Neural cell (in vitro differentiated cells): ENCODE results near the gene SLC16A9. TPM values are rescaled to one million over a fixed set of nuclear protein-coding genes. Genes with fewer than 3 reads are reported as not detected.
"Not testable (repeated sequence)": the region's sequence is repeated elsewhere in the genome, so short reads cannot be mapped to it uniquely, and the experiment has no call there.

Source experiments
- H2AFZ ChIP-seq: fragments of 200-600, 300-800 bp; sonication (generic), shearing (Covaris generic); 2 replicates; pipeline ENCODE4 v1.6.0; 2014; ENCODE audit warnings: low read depth, mild to moderate bottlenecking, antibody characterized with exemption, low read length, moderate library complexity
- H3F3A ChIP-seq: fragments of 200-600 bp; shearing (Covaris generic); 2 replicates; pipeline ENCODE4 v1.6.1; 2016; ENCODE audit warnings: mild to moderate bottlenecking, moderate library complexity, mixed read lengths, antibody characterized with exemption, low read length; ENCODE audit not compliant: insufficient read depth, poor library complexity, severe bottlenecking
- H3K27ac ChIP-seq: fragments of 200-600, 300-800 bp; sonication (generic), shearing (Covaris generic); 2 replicates; pipeline ENCODE4 v1.5.1; 2014; ENCODE audit warnings: mild to moderate bottlenecking, low read length, moderate library complexity
- H3K27me3 ChIP-seq: fragments of 300-800, 200-600 bp; sonication (generic), shearing (Covaris generic); 2 replicates; pipeline ENCODE4 v1.6.0; 2014; ENCODE audit warnings: mild to moderate bottlenecking, low read depth, low read length, moderate library complexity; ENCODE audit not compliant: insufficient read depth
- H3K36me3 ChIP-seq: fragments of 300-800, 200-600 bp; sonication (generic), shearing (Covaris generic); 2 replicates; pipeline ENCODE4 v1.5.1; 2014; ENCODE audit warnings: mild to moderate bottlenecking, antibody characterized with exemption, low read length, moderate library complexity; ENCODE audit not compliant: insufficient read depth
- H3K4me2 ChIP-seq: fragments of 300-800, 200-600 bp; sonication (generic), shearing (Covaris generic); 2 replicates; pipeline ENCODE4 v1.6.0; 2014; ENCODE audit warnings: mild to moderate bottlenecking, low read length
- H3K4me3 ChIP-seq: fragments of 300-800, 200-600 bp; sonication (generic), shearing (Covaris generic); 2 replicates; pipeline ENCODE4 v1.5.1; 2014; ENCODE audit warnings: mild to moderate bottlenecking, low read length, moderate library complexity
- H3K79me2 ChIP-seq: fragments of 200-600 bp; shearing (Covaris generic); replicated peaks from 2 replicates; pipeline ENCODE4 v1.6.0; 2014; ENCODE audit warnings: mild to moderate bottlenecking, low read length, moderate library complexity; ENCODE audit not compliant: insufficient read depth
- H3K9ac ChIP-seq: fragments of 300-800, 200-600 bp; sonication (generic), shearing (Covaris generic); 2 replicates; pipeline ENCODE4 v1.6.1; 2016; ENCODE audit warnings: mild to moderate bottlenecking, low read length, mixed read lengths
- H3K9me2 ChIP-seq: fragments of 200-600 bp; shearing (Covaris generic); 2 replicates; pipeline ENCODE4 v1.6.1; 2016; ENCODE audit warnings: mild to moderate bottlenecking, low read length, mixed read lengths; ENCODE audit not compliant: insufficient read depth
- H3K9me3 ChIP-seq: fragments of 200-600, 300-800 bp; sonication (generic), shearing (Covaris generic); 2 replicates; pipeline ENCODE4 v1.6.1; 2016; ENCODE audit warnings: mild to moderate bottlenecking, mixed run types, low read length, moderate library complexity, mixed read lengths
- H4K20me1 ChIP-seq: fragments of 200-600 bp; shearing (Covaris generic); 2 replicates; pipeline ENCODE4 v1.6.1; 2016; ENCODE audit warnings: mild to moderate bottlenecking, mixed run types; ENCODE audit not compliant: insufficient read depth
- EP300 ChIP-seq: fragments of 450-650 bp; conservative IDR thresholded peaks from 2 replicates; pipeline ENCODE4 v1.6.1; 2014; ENCODE audit warnings: antibody characterized with exemption, mild to moderate bottlenecking, moderate library complexity; ENCODE audit not compliant: poor library complexity, severe bottlenecking
- EZH2 ChIP-seq: fragments of 200-600, 300-800 bp; shearing (Covaris generic), sonication (generic); IDR thresholded peaks from 2 replicates; pipeline ENCODE4 v1.6.1; 2014; ENCODE audit warnings: antibody characterized with exemption, low read length, borderline replicate concordance, mild to moderate bottlenecking; ENCODE audit not compliant: insufficient read depth, poor library complexity, severe bottlenecking
- MXI1 ChIP-seq: fragments of 450-650 bp; conservative IDR thresholded peaks from 2 replicates; pipeline ENCODE4 v1.6.1; 2014; ENCODE audit warnings: antibody characterized with exemption, mild to moderate bottlenecking; ENCODE audit not compliant: poor library complexity, severe bottlenecking
- POLR2AphosphoS5 ChIP-seq: IDR thresholded peaks from 2 replicates; pipeline ENCODE4 v1.6.1; 2012
- RAD21 ChIP-seq: fragments of 450-650 bp; conservative IDR thresholded peaks from 2 replicates; pipeline ENCODE4 v1.6.1; 2014; ENCODE audit warnings: antibody characterized with exemption, mild to moderate bottlenecking, moderate library complexity
- SMC3 ChIP-seq: fragments of 450-650 bp; conservative IDR thresholded peaks from 2 replicates; pipeline ENCODE4 v1.6.1; 2014; ENCODE audit warnings: antibody characterized with exemption, mild to moderate bottlenecking, moderate library complexity; ENCODE audit not compliant: poor library complexity
- TAF1 ChIP-seq: IDR thresholded peaks from 2 replicates; pipeline ENCODE4 v1.6.1; 2012; ENCODE audit warnings: low read depth
- polyA plus RNA-seq: library from polyadenylated mRNA; depleted of rRNA; stranded (reverse); fragments of >200 nt; gene quantifications from 2 replicates; pipeline ENCODE4 v1.2.3, GENCODE V29; 2014
- TF ChIP-seq, protein P1 (sequence below): fragments of 450-650 bp; IDR thresholded peaks from 2 replicates; pipeline ENCODE4 v1.5.1; 2014; ENCODE audit warnings: antibody characterized with exemption, mild to moderate bottlenecking, moderate library complexity; ENCODE audit not compliant: poor library complexity, severe bottlenecking
- TF ChIP-seq, protein P2 (sequence below): IDR thresholded peaks from 2 replicates; pipeline ENCODE4 v1.6.1; 2012; ENCODE audit warnings: borderline replicate concordance

Gene SLC16A9
- polyA plus RNA-seq, 1 donor from 2014 or later = 208 TPM

DNA sequence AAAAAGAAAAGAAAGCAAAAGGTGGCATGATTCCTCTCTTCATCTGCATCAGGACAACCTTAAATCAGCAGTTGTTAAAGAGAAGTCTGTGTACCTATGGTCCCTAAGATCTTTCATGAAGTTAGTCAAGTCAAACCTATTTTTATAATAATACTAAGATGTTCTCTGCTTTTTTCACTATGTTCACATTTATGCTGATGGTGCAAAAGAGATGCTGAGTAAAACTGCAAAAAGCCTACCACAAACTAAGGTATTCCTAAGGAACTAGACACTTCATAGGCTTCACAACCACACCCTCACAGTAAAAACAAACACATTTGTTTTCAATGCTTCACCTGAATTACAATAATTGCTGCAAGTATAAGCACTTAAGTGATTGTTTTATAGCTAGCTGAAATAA, 43.3 kb downstream of the SLC16A9 start:
- Histone ChIP-seq H3K27me3 (no peaks in the 10 kb centered on the region), H3K36me3 (peaks cover 37% of the 10 kb centered on the region), H3K79me2 (no peaks in the 10 kb centered on the region), H3K9ac (no peak overlapping the region), H3K4me2 (no peak overlapping the region), H2AFZ (no peak overlapping the region), H3F3A (no peaks in the 10 kb centered on the region), H3K4me3 (no peak overlapping the region), H3K27ac (no peak overlapping the region), H3K9me3 (no peaks in the 10 kb centered on the region), H4K20me1 (no peaks in the 10 kb centered on the region), H3K9me2 (no peaks in the 10 kb centered on the region)
- TF ChIP-seq, protein P1, sequence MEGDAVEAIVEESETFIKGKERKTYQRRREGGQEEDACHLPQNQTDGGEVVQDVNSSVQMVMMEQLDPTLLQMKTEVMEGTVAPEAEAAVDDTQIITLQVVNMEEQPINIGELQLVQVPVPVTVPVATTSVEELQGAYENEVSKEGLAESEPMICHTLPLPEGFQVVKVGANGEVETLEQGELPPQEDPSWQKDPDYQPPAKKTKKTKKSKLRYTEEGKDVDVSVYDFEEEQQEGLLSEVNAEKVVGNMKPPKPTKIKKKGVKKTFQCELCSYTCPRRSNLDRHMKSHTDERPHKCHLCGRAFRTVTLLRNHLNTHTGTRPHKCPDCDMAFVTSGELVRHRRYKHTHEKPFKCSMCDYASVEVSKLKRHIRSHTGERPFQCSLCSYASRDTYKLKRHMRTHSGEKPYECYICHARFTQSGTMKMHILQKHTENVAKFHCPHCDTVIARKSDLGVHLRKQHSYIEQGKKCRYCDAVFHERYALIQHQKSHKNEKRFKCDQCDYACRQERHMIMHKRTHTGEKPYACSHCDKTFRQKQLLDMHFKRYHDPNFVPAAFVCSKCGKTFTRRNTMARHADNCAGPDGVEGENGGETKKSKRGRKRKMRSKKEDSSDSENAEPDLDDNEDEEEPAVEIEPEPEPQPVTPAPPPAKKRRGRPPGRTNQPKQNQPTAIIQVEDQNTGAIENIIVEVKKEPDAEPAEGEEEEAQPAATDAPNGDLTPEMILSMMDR = no peak
- no peak for TF ChIP-seq RAD21
- TF ChIP-seq TAF1 = no peak
- TF ChIP-seq EP300 = no peak
- TF ChIP-seq EZH2 = no peak
- no peak for TF ChIP-seq MXI1
- TF ChIP-seq, protein P2, sequence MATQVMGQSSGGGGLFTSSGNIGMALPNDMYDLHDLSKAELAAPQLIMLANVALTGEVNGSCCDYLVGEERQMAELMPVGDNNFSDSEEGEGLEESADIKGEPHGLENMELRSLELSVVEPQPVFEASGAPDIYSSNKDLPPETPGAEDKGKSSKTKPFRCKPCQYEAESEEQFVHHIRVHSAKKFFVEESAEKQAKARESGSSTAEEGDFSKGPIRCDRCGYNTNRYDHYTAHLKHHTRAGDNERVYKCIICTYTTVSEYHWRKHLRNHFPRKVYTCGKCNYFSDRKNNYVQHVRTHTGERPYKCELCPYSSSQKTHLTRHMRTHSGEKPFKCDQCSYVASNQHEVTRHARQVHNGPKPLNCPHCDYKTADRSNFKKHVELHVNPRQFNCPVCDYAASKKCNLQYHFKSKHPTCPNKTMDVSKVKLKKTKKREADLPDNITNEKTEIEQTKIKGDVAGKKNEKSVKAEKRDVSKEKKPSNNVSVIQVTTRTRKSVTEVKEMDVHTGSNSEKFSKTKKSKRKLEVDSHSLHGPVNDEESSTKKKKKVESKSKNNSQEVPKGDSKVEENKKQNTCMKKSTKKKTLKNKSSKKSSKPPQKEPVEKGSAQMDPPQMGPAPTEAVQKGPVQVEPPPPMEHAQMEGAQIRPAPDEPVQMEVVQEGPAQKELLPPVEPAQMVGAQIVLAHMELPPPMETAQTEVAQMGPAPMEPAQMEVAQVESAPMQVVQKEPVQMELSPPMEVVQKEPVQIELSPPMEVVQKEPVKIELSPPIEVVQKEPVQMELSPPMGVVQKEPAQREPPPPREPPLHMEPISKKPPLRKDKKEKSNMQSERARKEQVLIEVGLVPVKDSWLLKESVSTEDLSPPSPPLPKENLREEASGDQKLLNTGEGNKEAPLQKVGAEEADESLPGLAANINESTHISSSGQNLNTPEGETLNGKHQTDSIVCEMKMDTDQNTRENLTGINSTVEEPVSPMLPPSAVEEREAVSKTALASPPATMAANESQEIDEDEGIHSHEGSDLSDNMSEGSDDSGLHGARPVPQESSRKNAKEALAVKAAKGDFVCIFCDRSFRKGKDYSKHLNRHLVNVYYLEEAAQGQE = no peak
- TF ChIP-seq SMC3 = no peak
- TF ChIP-seq POLR2AphosphoS5 = no peak

DNA sequence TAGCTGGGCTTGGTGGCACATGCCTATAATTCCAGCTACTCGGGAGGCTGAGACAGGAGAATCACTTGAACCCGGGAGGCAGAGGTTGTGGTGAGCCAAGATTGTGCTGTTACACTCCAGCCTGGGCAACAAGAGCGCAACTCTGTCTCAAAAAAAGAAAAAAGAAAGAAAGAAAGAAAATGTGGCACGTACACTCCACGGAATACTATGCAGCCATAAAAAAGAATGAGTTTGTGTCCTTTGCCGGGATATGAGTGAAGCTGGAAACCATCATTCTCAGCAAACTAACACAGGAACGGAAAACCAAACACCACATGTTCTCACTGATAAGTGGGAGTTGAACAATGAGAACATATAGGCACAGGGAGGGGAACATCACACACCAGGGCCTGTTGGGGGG, 46.4 kb downstream of the SLC16A9 start:
- not testable (repeated sequence) for H3K4me3 ChIP-seq, H4K20me1 ChIP-seq, H3F3A ChIP-seq, H3K9ac ChIP-seq, H3K4me2 ChIP-seq, H3K9me3 ChIP-seq, H3K27ac ChIP-seq, H3K9me2 ChIP-seq, H2AFZ ChIP-seq, H3K27me3 ChIP-seq, H3K79me2 ChIP-seq
- H3K36me3 ChIP-seq = peaks cover 34% of the 10 kb centered on the region

- TF ChIP-seq, protein P1 = no peak
- TF ChIP-seq SMC3 (no peak), MXI1 (no peak), POLR2AphosphoS5 (no peak), EP300 (no peak), TAF1 (no peak), RAD21 (no peak), EZH2 (no peak)
- TF ChIP-seq, protein P2 = no peak
- Histone ChIP-seq H4K20me1 (no peaks in the 10 kb centered on the region), H3K27ac (no peak overlapping the region), H3K9ac (no peak overlapping the region), H3K79me2 (no peaks in the 10 kb centered on the region), H3K36me3 (peaks cover 16% of the 10 kb centered on the region), H3K4me2 (no peak overlapping the region), H3K9me2 (no peaks in the 10 kb centered on the region), H3F3A (no peaks in the 10 kb centered on the region), H2AFZ (no peak overlapping the region), H3K9me3 (no peaks in the 10 kb centered on the region), H3K27me3 (no peaks in the 10 kb centered on the region), H3K4me3 (no peak overlapping the region)
Observed at GRCh38 chr10:59657724-59658123, 51.9 kb downstream of the SLC16A9 start.
